Stimulated activated CD4-positive, alpha-beta T cell treated with anti-CD3 and anti-CD28 coated beads, Interleukin-2, amount 100 ng/mL, for 4 hours (primary cell): ENCODE measurements around the gene FREY1.
"Not testable (repeated sequence)": the region's sequence is repeated elsewhere in the genome, so short reads cannot be mapped to it uniquely, and the experiment has no call there.

Experiments
- DNase-seq: peaks from one replicate; pipeline ENCODE4 v3.0.0-alpha.2; 2020; ENCODE audit warnings: low read depth

The FREY1 gene

GRCh38 chr11:45913942-45914635 is 7.0 kb upstream of the FREY1 start:
- DNase-seq: no peak

- DNase-seq: no peak
Observed at GRCh38 chr11:45913514-45913913, 6.4 kb upstream of the FREY1 start.

GRCh38 chr11:45910623-45911022 is 3.6 kb upstream of the FREY1 start:
- no peak for DNase-seq

- DNase-seq: no peak
Observed at GRCh38 chr11:45909594-45910475, 2.8 kb upstream of the FREY1 start.

GRCh38 chr11:45907911-45908370 is 870 bp upstream of the FREY1 start:
- DNase-seq: no peak

- no peak for DNase-seq
Observed at GRCh38 chr11:45906096-45906682, 882 bp downstream of the FREY1 start.

GRCh38 chr11:45905576-45905975 is 1.5 kb downstream of the FREY1 start:
- not testable (repeated sequence) for DNase-seq

- DNase-seq: no peak
Observed at GRCh38 chr11:45905095-45905494, 2.0 kb downstream of the FREY1 start.

- DNase-seq: no peak
Observed at GRCh38 chr11:45904309-45904915, 2.7 kb downstream of the FREY1 start.

GRCh38 chr11:45902452-45903380 is 4.4 kb downstream of the FREY1 start:
- no peak for DNase-seq

GRCh38 chr11:45901626-45902025 is 5.4 kb downstream of the FREY1 start:
- DNase-seq: no peak

- no peak for DNase-seq
Observed at GRCh38 chr11:45900916-45901617, 6.0 kb downstream of the FREY1 start.

GRCh38 chr11:45900175-45900800 is 6.8 kb downstream of the FREY1 start:
- not testable (repeated sequence) for DNase-seq

- peak; percentile 33 for DNase-seq
Observed at GRCh38 chr11:45899448-45900174, 7.5 kb downstream of the FREY1 start.

- no peak for DNase-seq
Observed at GRCh38 chr11:45899086-45899447, 8.0 kb downstream of the FREY1 start.

- DNase-seq: no peak
Observed at GRCh38 chr11:45897556-45897955, 9.5 kb downstream of the FREY1 start.

GRCh38 chr11:45896422-45896984 is 10.6 kb downstream of the FREY1 start:
- no peak for DNase-seq

- DNase-seq: no peak
Observed at GRCh38 chr11:45895553-45896259, 11.4 kb downstream of the FREY1 start.
